ENCODE results near the gene CAMK1D. TPM values are rescaled to one million over a fixed set of nuclear protein-coding genes. Genes with fewer than 3 reads are reported as not detected.
"Not testable (repeated sequence)": the region's sequence is repeated elsewhere in the genome, so short reads cannot be mapped to it uniquely, and the experiment has no call there.

Gene CAMK1D
- total RNA-seq, 2 experiments from 2014 or later: 7.5 to 9.0 TPM

DNA sequence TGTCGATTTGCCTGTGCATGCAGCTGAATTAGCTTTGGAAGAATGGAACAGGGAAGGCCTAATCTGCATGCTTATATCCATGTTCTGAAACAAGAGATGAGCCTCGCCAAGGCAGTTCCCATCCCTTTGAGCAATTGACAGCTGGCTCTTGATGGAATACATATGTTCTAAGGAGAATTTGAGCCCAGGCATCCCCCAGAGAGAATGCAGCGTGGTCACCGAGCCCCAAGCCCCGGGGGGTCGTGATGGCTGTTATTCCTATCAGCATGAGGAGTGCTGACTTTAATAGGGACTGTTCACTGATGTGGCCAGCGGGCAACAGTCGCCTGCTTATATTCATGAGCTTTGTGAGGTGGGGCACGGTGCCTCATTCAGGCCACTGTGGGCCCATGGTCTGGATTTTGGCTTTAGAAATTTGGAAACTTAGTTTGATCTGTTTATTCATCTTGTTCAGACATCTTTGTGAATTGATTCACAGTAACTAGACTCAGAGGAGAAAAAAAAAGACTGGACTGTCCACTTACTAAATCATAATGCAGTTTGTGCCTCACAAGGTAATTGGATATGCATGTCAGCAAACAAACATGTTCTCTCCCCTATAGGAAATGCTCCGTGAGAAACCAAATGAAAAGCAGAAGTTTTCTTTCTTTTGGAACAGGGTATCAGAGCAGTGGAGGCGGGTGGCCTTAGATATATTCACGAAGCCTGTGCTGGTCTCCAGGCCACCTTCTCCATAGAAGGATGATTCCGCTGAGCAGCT, 447.2 kb downstream of the CAMK1D start:
- no peaks in the 10 kb centered on the region for H3K36me3 Mint-ChIP-seq
- no peak for DNase-seq
- no peak for ATAC-seq (ENCODE audit: low read depth)
- no peaks in the 10 kb centered on the region for H3K27me3 Mint-ChIP-seq
- no peak overlapping the region for H3K4me3 Mint-ChIP-seq
- no peaks in the 10 kb centered on the region for H3K4me1 Mint-ChIP-seq
- no peaks in the 10 kb centered on the region for H3K9me3 Mint-ChIP-seq
- H3K27ac Mint-ChIP-seq: no peak overlapping the region
- POLR2A ChIA-PET: no interaction called here

DNA sequence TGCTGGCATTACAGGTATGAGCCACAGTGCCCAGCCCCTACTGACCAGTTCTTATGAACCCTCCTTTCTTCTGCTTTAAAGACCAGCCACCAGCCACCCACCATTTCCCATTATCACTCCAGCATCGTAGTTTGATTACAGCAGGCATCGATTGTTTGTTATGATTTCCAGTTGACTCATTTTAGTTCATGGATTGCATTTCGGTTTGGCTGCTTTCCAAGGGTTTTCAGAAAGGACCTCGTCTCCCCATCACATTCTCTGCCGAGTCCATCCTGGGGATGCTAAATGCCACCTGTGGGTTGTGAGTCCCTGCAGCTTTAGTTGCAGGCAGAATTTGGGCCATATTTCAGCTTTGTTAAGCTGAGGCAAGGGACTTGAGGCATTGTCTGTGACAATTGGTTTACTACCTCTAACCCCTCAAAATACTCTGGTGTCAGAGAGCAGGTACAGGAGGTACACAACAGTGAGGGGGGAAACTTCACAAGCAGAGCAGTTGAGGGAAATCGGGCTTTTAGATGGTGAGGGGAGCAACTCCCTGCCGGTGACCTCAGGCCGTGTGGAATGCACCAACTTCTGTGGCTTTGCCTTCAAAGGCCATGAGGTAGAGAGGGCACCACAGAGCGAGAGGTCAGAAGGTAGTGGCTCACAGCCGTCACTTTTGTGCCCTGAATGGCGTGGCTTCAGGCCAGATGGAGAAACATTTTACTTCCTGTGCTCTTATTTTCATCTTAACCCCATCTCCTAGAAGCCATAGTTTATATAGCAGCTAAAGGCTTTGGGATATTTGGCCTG, 448.3 kb downstream of the CAMK1D start:
- no peak overlapping the region for H3K27ac Mint-ChIP-seq
- no peaks in the 10 kb centered on the region for H3K36me3 Mint-ChIP-seq
- no peaks in the 10 kb centered on the region for H3K27me3 Mint-ChIP-seq
- H3K4me1 Mint-ChIP-seq: no peaks in the 10 kb centered on the region
- H3K9me3 Mint-ChIP-seq: no peaks in the 10 kb centered on the region
- DNase-seq: no peak
- POLR2A ChIA-PET: no interaction called here
- H3K4me3 Mint-ChIP-seq: no peak overlapping the region
- no peak for ATAC-seq (ENCODE audit: low read depth)

GRCh38 chr10:12799144-12799543, 449.8 kb downstream of the CAMK1D start:
- ATAC-seq (ENCODE audit: low read depth): no peak
- POLR2A ChIA-PET: no interaction called here
- Mint-ChIP-seq H3K4me1 (no peaks in the 10 kb centered on the region), H3K36me3 (no peaks in the 10 kb centered on the region), H3K27ac (no peak overlapping the region), H3K9me3 (no peaks in the 10 kb centered on the region), H3K4me3 (no peak overlapping the region), H3K27me3 (no peaks in the 10 kb centered on the region)
- DNase-seq: no peak

- no peaks in the 10 kb centered on the region for H3K9me3 Mint-ChIP-seq
- DNase-seq (no peak), ATAC-seq (ENCODE audit: low read depth) (no peak)
- no peaks in the 10 kb centered on the region for H3K4me1 Mint-ChIP-seq
- POLR2A ChIA-PET: no interaction called here
- H3K27me3 Mint-ChIP-seq: no peaks in the 10 kb centered on the region
- H3K4me3 Mint-ChIP-seq: no peak overlapping the region
- no peak overlapping the region for H3K27ac Mint-ChIP-seq
- H3K36me3 Mint-ChIP-seq: no peaks in the 10 kb centered on the region
Measured at GRCh38 chr10:12799714-12800113, 450.4 kb downstream of the CAMK1D start.

- Mint-ChIP-seq H3K4me1 (no peaks in the 10 kb centered on the region), H3K9me3 (no peaks in the 10 kb centered on the region), H3K36me3 (no peaks in the 10 kb centered on the region), H3K4me3 (no peak overlapping the region), H3K27me3 (no peaks in the 10 kb centered on the region), H3K27ac (no peak overlapping the region)
- ATAC-seq (ENCODE audit: low read depth) (no peak), DNase-seq (no peak)
- POLR2A ChIA-PET: no interaction called here
Measured at GRCh38 chr10:12800302-12800701, 451.0 kb downstream of the CAMK1D start.

- no peak for ATAC-seq (ENCODE audit: low read depth)
- Mint-ChIP-seq H3K36me3 (no peaks in the 10 kb centered on the region), H3K4me3 (no peak overlapping the region), H3K27ac (no peak overlapping the region), H3K4me1 (no peaks in the 10 kb centered on the region), H3K9me3 (no peaks in the 10 kb centered on the region), H3K27me3 (no peaks in the 10 kb centered on the region)
- POLR2A ChIA-PET: no interaction called here
- DNase-seq: no peak
Measured at GRCh38 chr10:12801214-12802087, 452.1 kb downstream of the CAMK1D start.

- H3K36me3 Mint-ChIP-seq: no peaks in the 10 kb centered on the region
- no peak for DNase-seq
- H3K4me1 Mint-ChIP-seq: no peaks in the 10 kb centered on the region
- POLR2A ChIA-PET: no interaction called here
- no peaks in the 10 kb centered on the region for H3K27me3 Mint-ChIP-seq
- no peak overlapping the region for H3K4me3 Mint-ChIP-seq
- H3K27ac Mint-ChIP-seq: no peak overlapping the region
- ATAC-seq (ENCODE audit: low read depth): no peak
- no peaks in the 10 kb centered on the region for H3K9me3 Mint-ChIP-seq
Measured at GRCh38 chr10:12803776-12804175, 454.4 kb downstream of the CAMK1D start.

DNA sequence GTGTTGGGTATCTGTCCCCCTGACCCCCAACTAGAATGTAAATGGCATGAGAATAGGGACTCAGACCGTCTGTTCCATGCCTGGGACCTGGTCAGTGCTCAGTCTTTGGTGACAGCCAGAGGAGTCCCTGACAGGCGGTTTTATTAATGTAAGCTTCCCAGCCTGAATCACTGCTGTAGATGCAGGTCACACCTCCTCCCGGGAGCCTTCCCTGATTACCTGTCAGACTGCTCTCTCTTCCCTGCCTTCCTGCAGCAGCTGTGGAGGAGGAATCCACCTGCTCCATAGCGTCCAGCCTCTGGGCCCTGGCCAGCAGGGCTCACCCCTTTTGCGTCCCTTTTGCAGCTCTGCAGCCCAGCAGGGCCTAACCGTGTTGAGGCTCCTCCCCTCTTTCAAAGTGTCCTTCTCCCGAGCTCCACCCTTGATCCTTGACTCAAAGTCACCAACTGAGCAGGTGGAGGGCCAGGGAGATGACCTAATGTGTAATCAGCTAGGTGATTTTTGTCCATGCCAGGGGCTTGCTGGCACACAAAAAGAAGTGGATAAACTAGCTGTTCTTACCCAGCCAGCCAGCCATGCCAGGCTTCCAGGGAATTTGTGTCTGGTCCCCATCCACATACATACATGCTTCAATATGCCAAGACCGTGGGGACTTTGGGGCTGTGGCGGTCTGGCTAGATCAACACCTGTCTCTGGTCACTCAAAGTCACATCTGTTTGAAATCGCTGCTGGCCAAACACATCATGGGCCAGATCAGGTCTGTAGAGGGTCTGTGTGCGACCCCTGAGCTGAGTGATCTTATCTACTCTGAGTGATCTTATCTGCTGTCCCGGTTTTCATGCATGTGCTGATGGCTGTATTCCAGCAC, 457.1 kb downstream of the CAMK1D start:
- ATAC-seq (ENCODE audit: low read depth) (no peak), DNase-seq (no peak)
- Mint-ChIP-seq H3K4me3 (no peak overlapping the region), H3K27ac (no peak overlapping the region), H3K4me1 (no peaks in the 10 kb centered on the region), H3K9me3 (peaks cover 3% of the 10 kb centered on the region), H3K36me3 (no peaks in the 10 kb centered on the region), H3K27me3 (no peaks in the 10 kb centered on the region)
- POLR2A ChIA-PET: no interaction called here

DNA sequence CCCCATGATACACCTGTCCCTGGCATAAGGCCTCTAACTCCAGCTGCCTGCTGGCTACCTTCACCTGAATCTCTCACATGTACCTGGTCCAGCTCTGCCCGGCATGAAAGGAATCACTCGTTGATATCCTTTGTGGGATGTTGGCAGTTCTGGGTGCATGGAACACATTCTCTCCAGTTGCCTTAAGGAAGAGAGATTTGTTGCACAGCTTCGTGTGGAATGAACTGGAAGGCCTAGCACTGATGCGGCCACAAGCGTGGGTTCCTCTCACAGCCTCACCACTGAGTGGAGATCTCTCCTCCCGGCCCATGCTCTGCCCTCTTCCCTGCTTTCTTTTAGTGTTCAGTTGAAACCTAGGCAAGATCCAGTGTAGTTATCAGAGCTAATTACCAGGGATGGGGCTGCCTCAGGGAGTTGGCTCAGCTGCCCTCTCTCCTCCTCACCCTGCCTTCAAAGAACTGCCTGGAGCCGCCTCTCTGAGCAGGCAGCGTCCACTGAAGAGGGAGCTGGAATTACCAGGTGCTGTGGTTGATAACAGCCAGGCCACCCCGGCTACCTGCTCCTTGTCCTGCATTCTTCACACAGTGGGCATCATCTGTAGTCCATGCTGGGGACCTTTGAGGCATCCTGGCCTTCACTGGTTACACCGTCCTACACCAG, 457.9 kb downstream of the CAMK1D start:
- Mint-ChIP-seq H3K36me3 (no peaks in the 10 kb centered on the region), H3K27ac (no peak overlapping the region), H3K4me1 (no peaks in the 10 kb centered on the region), H3K27me3 (no peaks in the 10 kb centered on the region), H3K4me3 (no peak overlapping the region), H3K9me3 (peaks cover 3% of the 10 kb centered on the region)
- POLR2A ChIA-PET: no interaction called here
- DNase-seq: no peak
- no peak for ATAC-seq (ENCODE audit: low read depth)

DNA sequence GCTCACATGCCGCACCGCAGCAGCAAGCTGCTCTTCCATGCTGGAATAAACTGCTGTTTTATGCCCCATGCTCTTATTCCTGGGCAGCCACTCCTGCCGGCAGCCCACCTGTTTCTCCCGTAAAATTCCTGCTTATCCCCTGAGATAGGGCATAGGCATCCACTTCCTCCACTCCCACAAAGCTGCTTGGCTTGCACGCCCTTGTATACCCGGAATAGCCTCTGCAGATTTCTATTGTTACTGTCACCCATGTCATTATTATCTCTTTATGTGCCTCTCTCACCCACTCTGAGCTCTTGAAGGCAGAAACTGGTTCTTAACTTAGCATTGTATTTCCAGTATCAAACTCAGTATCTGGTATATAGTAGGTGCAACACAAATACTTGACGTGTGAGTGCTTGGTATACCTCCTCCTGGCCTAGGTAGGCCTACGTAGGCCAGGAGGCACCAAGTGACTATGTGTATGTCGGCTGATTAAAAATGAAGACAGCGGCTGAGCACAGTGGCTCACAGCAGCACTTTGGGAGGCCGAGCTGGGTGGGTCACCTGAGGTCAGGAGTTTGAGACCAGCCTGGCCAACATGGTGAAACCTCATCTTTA, 458.8 kb downstream of the CAMK1D start:
- Mint-ChIP-seq H3K9me3 (peaks cover 3% of the 10 kb centered on the region), H3K4me3 (no peak overlapping the region), H3K27me3 (no peaks in the 10 kb centered on the region), H3K4me1 (no peaks in the 10 kb centered on the region), H3K36me3 (peaks cover under 1% of the 10 kb centered on the region), H3K27ac (no peak overlapping the region)
- POLR2A ChIA-PET: no interaction called here
- ATAC-seq (ENCODE audit: low read depth) (no peak), DNase-seq (no peak)

DNA sequence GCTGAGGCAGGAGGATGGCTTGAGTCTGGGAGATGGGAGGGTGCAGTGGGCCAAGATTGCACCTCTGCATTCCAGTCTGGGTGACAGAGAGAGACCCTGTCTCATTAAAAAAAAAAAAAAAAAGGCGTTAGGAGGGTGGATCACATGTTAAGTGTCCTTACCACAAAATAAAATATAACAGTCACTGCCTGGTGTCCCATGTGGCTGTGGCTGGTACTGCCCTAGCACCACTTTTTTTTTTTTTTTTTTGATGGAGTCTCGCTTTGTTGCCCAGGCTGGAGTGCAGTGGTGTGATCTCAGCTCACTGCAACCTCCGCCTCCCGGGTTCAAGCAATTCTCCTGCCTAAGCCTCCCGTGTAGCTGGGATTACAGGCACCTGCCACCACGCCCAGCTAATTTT, 460.7 kb downstream of the CAMK1D start:
- H3K4me3 Mint-ChIP-seq; H3K4me1 Mint-ChIP-seq; POLR2A ChIA-PET; H3K27me3 Mint-ChIP-seq; DNase-seq; ATAC-seq (ENCODE audit: low read depth); H3K9me3 Mint-ChIP-seq; H3K27ac Mint-ChIP-seq; H3K36me3 Mint-ChIP-seq: not testable (repeated sequence)

- peaks cover 5% of the 10 kb centered on the region for H3K36me3 Mint-ChIP-seq
Measured at GRCh38 chr10:12811826-12812225, 462.5 kb downstream of the CAMK1D start.

More at GRCh38 chr10:12811826-12812225, 462.5 kb downstream of the CAMK1D start:
- DNase-seq: no peak
- no peak for ATAC-seq (ENCODE audit: low read depth)
- no peak overlapping the region for H3K27ac Mint-ChIP-seq
- H3K4me1 Mint-ChIP-seq: no peaks in the 10 kb centered on the region
- H3K4me3 Mint-ChIP-seq: no peak overlapping the region
- POLR2A ChIA-PET: no interaction called here
- H3K9me3 Mint-ChIP-seq: peaks cover 5% of the 10 kb centered on the region
- H3K27me3 Mint-ChIP-seq: no peaks in the 10 kb centered on the region
